ENCODE measurements around the gene SLC47A1. TPM values are rescaled to one million over a fixed set of nuclear protein-coding genes. Genes with fewer than 3 reads are reported as not detected.

The SLC47A1 gene
- total RNA-seq, 1 donor from 2014 or later: 13.4 TPM

- no peak for DNase-seq
- intact Hi-C loops (cut with DNase I): no loop called here
- TF ChIP-seq, protein P1, sequence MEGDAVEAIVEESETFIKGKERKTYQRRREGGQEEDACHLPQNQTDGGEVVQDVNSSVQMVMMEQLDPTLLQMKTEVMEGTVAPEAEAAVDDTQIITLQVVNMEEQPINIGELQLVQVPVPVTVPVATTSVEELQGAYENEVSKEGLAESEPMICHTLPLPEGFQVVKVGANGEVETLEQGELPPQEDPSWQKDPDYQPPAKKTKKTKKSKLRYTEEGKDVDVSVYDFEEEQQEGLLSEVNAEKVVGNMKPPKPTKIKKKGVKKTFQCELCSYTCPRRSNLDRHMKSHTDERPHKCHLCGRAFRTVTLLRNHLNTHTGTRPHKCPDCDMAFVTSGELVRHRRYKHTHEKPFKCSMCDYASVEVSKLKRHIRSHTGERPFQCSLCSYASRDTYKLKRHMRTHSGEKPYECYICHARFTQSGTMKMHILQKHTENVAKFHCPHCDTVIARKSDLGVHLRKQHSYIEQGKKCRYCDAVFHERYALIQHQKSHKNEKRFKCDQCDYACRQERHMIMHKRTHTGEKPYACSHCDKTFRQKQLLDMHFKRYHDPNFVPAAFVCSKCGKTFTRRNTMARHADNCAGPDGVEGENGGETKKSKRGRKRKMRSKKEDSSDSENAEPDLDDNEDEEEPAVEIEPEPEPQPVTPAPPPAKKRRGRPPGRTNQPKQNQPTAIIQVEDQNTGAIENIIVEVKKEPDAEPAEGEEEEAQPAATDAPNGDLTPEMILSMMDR (IDR thresholded peaks at IDR 0.05): no peak
Measured at GRCh38 chr17:19492141-19492540, 41.5 kb upstream of the SLC47A1 start.

GRCh38 chr17:19494961-19495806, 38.5 kb upstream of the SLC47A1 start:
- peak; percentile 49 for DNase-seq
- TF ChIP-seq, protein P1 (IDR thresholded peaks at IDR 0.05): no peak

More at GRCh38 chr17:19492141-19492540, 41.5 kb upstream of the SLC47A1 start:
- Histone ChIP-seq H3K36me3 (no peaks in the 10 kb centered on the region), H3K4me1 (no peaks in the 10 kb centered on the region), H3K4me3 (no peak overlapping the region), H3K27me3 (no peaks in the 10 kb centered on the region), H3K27ac (no peak overlapping the region), H3K9me3 (no peaks in the 10 kb centered on the region)
- ATAC-seq: no peak

GRCh38 chr17:19495828-19496528, 37.7 kb upstream of the SLC47A1 start:
- H3K4me3 ChIP-seq: no peak overlapping the region
- no peaks in the 10 kb centered on the region for H3K27me3 ChIP-seq
- intact Hi-C loops (cut with DNase I): no loop called here
- TF ChIP-seq, protein P1 (IDR thresholded peaks at IDR 0.05): no peak
- ATAC-seq: no peak
- H3K4me1 ChIP-seq: no peaks in the 10 kb centered on the region
- no peaks in the 10 kb centered on the region for H3K9me3 ChIP-seq
- H3K27ac ChIP-seq: no peak overlapping the region
- no peak for DNase-seq
- no peaks in the 10 kb centered on the region for H3K36me3 ChIP-seq

More at GRCh38 chr17:19494961-19495806, 38.5 kb upstream of the SLC47A1 start:
- peak; percentile 24 for ATAC-seq
- Histone ChIP-seq H3K9me3 (no peaks in the 10 kb centered on the region), H3K27ac (no peak overlapping the region), H3K4me3 (no peak overlapping the region), H3K4me1 (no peaks in the 10 kb centered on the region), H3K36me3 (no peaks in the 10 kb centered on the region), H3K27me3 (no peaks in the 10 kb centered on the region)
- intact Hi-C loops (cut with DNase I): no loop called here

DNA sequence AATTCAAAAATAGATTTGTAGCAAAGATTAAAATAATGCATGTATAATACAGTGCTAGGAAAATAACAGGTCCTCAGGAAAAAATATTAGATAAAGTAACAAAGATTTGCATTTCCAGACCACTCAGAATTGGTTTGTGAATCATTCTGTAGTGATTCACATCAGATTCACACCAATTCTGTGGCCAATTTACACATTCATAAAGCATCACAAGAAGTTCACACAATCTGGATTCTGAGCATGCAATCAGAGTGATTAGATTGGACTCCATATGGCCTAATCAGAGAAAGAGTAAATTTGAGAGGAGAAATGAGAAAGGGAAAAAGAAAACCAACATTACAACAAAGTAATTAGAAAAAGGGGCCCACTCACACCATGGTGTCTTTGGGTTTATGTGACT, 36.0 kb upstream of the SLC47A1 start:
- no peak for ATAC-seq
- TF ChIP-seq, protein P1 (IDR thresholded peaks at IDR 0.05): no peak
- no peak overlapping the region for H3K27ac ChIP-seq
- H3K27me3 ChIP-seq: no peaks in the 10 kb centered on the region
- DNase-seq: no peak
- H3K4me3 ChIP-seq: no peak overlapping the region
- H3K9me3 ChIP-seq: no peaks in the 10 kb centered on the region
- intact Hi-C loops (cut with DNase I): no loop called here
- H3K4me1 ChIP-seq: no peaks in the 10 kb centered on the region
- H3K36me3 ChIP-seq: no peaks in the 10 kb centered on the region

- TF ChIP-seq, protein P1 (IDR thresholded peaks at IDR 0.05): no peak
Measured at GRCh38 chr17:19501219-19501618, 32.4 kb upstream of the SLC47A1 start.

More at GRCh38 chr17:19501219-19501618, 32.4 kb upstream of the SLC47A1 start:
- H3K27ac ChIP-seq: no peak overlapping the region
- H3K4me1 ChIP-seq: no peaks in the 10 kb centered on the region
- H3K27me3 ChIP-seq: no peaks in the 10 kb centered on the region
- peak; percentile 48 for DNase-seq
- no peak for ATAC-seq
- intact Hi-C loops (cut with DNase I): no loop called here
- H3K4me3 ChIP-seq: no peak overlapping the region
- H3K36me3 ChIP-seq: no peaks in the 10 kb centered on the region
- H3K9me3 ChIP-seq: no peaks in the 10 kb centered on the region

Measured in upper lobe of right lung (tissue), 1 donor.